HG02938 (cell line): Measurements from ENCODE around the gene CERS6.
"Not testable (repeated sequence)": the region's sequence is repeated elsewhere in the genome, so short reads cannot be mapped to it uniquely, and the experiment has no call there.

Experiments used
- ATAC-seq: cut with Tn5 transposase; IDR thresholded peaks from one replicate; pipeline ENCODE4 v1.9.1; 2021; ENCODE audit warnings: mild to moderate bottlenecking, moderate library complexity; ENCODE audit not compliant: unreplicated experiment

The CERS6 gene

DNA sequence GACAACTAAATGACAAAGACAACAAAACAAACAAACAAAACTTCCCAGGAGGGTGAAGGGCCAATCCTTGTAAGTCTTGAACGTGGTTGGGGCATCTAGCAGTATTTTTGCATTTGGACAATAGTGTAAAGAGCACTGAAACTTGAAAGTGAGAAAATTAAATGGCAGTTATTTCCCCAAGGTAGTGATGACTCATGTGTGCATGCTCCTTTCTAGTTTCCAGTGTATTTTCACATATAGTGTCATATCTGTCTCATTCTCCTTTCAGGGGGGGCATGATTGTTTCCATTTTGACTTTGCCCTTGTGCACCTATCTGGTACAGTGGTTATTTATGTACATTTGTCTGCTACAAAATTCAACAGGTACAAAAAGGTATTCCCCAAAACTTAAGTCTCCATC, 39.5 kb downstream of the CERS6 start:
- ATAC-seq, result peak; percentile 85

DNA sequence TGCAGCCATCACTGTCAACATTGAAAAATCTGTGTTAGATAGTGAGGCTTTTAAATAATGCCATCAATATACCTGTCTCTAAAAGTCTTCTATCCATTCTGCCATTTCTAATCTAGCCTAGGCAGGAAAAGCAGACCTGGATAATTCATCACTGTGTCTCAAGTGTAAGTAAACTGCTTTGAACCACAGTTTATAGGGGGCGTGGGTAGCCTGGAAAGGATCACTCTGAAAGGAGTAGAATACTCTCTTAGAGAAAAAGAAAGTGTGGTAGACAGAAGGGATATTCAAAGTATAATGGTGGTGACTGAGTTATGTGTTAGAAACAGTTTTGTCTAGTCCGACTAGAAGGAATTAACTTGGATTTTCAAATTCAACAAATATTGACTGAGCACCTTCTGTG, 40.8 kb downstream of the CERS6 start:
- ATAC-seq, result no peak

DNA sequence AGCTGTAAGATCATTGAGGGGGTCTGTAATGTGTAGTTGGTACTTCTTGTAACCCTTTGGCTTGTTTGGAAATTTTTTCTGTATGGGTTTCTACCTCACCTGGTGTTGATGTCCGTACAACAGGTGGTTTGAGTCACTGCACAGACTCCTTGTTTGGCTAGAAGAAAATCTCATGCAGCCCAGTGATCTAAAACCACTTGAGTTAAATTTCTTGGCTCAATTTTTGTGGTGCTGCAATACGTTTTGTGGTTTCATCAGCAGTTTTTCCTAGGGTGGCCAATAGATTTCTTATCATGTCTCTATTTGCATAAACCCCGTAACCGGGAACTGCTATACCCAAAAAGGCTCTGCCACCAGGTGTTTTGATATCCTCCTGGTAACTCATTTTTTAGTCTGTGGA, 43.4 kb downstream of the CERS6 start:
- ATAC-seq, result no peak

DNA sequence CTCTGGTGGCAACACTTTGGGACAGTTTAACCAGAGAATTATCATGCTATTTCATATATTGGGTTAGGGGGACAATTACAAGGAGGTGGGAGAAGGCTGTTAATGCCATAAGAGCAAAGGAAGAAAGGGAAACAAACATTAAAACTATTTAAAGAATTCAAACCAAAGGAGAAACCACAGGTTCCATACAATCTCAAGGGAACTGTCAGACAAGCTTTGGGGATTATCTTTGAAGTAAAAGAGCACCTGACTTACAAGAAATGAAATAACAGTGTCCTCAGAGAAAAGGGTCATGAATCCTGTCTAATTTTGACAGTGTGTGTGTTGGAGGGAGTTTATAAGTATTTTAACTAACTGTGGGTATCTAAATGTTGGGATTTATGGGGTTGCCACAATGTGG, 44.4 kb downstream of the CERS6 start:
- no peak for ATAC-seq

DNA sequence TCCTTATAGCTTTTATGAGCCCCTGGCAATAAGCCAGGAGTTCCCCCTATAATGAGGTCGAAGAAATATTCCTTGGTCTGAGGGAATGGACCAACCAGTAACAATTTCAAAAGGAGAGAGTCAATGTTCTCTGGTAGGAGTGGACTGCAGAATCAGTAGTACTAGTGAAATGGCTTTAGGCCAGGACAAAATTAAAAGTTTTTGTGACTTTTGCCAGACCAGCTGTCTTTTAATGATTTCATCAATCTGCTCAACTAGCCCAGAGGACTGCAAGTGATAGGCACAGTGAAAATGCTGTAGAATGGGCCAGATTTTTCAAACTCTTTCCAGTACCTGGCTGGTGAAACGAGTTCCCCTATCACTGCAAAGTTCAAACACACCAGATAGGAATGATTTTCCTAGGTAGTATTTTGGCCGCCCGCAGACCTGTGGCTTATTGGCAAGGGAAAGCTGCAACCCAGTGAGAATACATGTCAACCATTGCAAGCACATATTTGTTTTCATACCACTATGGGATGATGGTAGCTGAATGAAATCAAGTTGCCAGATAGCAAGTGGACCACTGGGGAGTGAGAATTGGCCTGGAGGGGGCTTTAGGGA, 45.5 kb downstream of the CERS6 start:
- ATAC-seq, result no peak

DNA sequence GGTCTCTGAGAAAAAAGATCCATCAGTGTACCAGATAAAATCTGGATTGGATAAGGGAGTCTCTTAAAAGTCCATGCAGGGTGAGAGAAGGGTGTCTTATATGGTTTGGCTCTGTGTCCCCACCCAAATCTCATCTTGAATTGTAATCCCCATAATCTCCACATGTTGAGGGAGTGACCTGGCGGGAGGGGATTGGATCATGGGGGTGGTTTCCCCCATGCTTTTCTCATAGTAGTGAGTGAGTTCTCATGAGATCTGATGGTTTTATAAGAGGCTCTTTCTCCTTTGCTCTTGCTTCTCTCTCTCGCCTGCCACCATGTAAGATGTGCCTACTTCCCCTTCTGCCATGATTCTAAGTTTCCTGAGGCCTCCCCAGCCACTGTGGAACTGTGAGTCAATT, 46.8 kb downstream of the CERS6 start:
- not testable (repeated sequence) for ATAC-seq

DNA sequence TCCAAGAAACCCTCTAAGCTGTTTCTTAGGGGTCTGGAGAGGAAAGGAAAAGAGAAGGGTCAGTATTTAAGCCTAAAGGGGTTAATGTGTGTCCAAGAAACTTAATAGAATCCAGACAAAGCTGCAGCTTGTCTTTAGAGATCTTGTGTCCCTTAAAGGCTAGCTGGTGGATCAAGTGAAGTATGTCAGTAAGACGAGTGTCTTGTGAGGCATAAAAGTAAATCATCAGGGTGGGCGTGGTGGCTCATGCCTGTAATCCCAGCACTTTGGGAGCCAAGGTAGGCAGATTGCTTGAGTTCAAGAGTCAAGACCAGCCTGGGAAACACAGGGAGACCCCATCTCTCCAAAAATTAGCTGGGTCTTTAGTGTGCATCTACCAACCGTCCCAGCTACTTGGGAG, 47.8 kb downstream of the CERS6 start:
- ATAC-seq, result no peak

DNA sequence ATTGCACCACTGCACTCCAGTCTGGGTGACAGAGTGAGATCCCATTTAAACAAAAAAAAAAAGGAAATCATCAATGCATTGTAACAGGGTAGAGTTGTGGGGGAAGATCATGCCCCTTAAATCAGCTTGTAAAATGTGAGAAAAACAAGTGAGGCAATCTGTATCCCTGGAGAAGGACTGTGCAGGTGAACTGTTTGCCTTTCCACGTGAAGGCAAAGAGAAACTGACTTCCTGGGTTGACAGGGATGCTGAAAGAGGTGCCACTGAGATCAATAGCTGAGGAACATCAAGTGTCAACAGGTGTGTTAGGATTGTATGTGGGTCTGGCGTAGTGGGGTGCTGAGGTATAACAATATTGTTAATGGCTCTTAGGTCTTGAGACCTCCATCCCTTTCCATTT, 48.3 kb downstream of the CERS6 start:
- no peak for ATAC-seq

DNA sequence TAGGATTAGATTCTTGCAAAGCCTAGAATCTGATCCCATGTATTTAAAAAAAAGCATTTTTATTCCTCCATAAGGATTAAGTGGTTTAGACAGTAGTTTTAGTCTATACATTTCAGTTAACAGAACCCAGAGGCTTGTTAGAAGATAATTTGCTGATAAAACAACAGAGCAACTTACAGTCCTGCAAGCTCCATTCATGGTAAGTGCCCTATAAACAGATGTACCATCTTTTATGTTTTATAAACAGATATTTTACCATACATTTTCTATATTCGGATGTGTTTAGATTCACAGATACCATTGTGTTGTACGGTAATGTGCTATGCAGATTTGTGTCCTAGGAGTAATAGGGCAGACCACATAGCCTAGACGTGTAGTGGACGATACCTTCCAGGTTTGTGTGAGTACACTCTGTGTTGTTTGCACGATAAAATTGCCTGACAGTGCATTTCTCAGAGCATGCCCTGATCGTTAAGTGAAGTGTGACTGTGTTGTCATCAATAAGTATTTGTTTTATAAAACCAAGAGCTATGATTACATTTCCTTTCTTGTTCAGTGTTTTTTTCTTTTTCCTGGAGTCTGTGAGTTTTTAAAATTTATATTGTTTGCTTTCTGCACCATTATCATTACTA, 54.2 kb downstream of the CERS6 start:
- ATAC-seq, result no peak

DNA sequence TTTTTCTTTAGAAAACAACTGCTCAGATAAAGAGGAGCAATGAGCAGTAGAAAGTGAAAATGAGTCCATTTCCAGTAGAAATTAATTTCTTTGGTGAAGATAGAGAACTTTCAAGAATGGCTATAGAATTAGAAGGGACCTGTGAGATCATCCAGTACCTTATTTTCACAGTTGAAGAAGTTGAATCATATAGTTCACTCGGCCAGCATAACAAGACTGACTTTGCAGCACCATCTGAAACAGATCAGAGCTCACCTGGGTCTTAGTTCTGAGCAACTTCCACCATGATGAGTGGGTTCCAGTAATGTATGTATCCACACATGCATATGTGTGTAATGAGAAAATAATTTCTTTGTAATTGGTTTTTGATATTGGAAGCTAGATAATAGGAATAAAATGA, 58.6 kb downstream of the CERS6 start:
- no peak for ATAC-seq

DNA sequence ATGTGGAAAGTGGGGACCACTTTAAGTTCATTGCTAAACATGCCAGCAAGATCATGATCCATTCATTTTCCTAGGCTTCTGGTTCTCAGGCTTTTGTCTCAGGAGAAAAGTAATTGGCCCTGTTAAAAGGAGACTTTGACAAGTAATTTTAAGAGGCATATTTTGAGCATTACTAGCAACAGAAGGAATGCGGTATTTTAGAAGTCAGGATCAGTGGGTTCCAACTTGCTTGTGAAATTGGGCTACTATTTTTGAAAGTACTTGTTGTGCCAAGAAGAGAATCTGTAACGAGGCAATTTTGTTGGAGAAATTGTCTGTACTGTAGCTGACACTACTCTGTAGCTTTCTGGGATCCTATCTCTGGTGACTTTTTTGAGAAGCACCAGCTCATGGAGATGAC, 59.4 kb downstream of the CERS6 start:
- no peak for ATAC-seq

DNA sequence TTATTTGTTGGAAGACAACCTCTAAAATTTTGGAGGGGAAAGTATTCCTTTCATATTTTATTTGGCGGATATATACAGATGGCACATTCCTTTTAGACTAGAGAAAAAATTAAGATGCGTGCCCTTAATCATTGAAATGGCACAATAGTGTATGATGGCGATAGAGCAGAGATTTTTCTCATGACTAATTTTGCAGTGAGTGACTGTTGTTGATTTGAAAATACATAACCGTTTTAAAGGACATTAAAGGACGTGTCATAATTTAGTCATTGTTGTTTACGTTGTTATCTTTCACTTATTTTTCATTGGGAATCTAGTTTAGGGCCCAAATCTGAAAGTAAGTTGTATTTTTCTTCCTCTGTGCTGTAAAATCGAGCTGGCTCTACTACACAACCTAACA, 61.7 kb downstream of the CERS6 start:
- ATAC-seq, result no peak

DNA sequence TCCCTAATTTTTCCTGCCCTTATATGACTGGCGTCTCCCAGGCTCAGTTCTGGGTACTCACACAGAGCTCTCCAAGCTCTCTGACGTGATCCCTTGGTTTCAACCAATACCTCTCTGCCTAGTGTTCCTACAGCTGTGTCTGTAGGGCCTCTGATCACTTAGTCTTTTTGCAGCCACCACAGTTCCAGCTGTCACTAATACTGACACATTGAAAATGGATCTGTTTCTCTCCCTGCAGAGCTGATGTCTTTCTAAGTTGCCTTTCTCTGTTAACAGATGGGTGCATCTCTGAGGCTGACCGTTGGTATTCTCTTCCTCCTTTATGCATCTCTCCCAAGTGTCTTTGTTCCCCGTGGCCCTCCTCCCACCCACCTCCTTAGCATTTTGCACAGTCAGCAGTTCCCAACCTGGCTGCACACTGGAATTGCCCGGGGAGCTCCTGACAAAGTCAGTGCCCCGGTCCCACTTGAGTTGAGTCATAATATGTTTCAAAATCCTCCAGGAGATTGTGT, 62.5 kb downstream of the CERS6 start:
- ATAC-seq, result peak; percentile 41

DNA sequence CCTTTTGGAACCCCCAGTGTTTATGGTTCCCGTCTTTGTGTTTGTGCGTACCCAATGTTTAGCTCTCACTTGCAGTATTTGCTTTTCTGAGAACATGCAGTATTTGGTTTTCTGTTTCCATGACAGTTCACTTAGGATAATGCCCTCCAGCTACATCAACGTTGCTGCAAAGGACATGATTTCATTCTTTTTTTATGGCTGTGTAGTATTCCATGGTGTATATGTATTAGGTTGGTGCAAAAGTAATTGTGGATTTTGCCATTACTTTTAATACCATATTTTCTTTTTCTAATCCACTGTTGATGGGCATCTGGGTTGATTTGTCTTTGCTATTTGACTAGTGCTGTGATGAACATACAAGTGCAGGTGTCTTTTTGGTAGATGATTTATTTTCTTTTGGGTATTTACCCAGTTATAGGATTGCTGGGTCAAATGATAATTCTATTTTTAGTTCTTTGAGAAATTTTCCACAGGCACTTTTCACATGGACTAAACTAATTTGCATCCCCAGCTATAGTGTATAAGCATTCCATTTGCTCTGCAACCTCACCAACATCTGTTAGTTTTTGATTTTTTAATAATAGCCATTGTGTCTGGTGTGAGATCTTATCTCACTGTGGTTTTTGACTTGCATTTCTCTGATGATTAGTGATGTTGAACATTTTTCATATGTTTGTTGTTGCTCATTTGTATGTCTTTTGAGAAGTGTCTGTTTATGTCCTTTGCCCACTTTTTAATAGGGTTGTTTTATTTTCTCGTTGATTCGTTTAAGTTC, 63.6 kb downstream of the CERS6 start:
- peak; percentile 38 for ATAC-seq

DNA sequence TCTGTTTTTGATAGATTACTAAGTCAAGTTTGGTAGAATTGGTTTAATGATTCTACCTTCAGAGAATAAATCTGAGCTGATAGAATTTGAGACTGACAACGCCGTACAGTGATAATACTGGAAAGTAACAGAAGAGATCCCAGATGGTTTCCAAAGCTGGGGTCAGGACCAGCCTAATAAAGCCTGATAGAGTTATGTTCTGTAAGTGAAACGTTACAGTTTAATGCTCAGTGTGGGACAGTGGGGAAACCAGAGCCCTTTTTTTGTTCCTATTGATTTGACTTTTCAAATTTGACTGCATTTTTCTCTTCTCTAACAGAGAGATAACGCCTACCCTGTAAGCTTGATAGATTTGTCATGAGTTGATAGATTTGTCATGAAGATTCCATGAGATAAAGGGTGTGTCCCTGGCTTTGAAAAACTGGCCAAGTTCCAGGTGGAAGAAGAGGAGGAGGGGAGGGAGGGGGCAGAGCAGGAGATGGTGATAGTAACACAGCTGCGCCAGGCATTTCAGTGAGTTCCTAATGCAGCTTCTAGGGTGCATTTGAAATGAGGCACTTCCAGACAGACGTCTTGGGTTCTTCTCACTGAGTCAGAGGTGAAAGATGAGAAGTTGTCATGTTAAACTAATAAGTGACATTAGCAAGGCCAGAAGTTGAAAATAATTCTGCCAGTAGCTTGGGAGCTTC, 65.1 kb downstream of the CERS6 start:
- no peak for ATAC-seq

DNA sequence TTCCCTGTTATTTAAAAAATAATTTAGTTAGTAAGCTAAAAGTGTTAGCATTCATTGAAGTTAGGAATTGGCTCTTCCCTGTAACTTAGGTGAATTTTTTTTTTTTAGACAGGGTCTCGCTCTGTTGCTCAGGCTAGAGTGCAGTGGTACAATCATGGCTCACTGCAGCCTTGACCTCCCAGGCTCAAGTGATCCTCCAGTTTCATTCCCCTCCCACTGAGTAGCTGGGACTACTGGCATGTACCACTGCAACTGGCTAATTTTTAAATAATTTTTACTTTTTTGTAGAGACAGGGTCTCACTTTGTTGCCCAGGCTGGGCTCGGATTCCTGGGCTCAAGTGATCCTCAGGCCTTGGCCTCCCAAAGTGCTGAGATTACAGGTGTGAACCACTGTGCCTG, 66.4 kb downstream of the CERS6 start:
- no peak for ATAC-seq

DNA sequence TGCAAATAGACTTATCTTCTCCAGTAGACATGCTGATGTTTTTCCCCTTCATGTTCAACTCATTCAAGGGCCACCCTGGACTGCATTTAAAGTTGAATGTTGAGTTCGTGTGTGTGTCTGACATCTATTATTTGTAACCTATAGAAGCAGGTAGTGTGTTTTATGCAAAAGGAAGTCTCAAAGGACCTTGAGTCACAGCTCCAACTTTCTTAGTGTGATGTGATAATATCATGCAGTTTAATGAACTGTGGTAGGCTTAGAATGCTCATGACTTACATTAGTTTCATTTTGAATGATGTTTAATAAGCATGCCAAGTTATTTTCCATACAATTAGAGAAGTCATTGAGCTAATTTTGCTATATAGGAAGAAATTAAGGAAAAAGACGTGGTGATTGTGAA, 67.9 kb downstream of the CERS6 start:
- no peak for ATAC-seq

DNA sequence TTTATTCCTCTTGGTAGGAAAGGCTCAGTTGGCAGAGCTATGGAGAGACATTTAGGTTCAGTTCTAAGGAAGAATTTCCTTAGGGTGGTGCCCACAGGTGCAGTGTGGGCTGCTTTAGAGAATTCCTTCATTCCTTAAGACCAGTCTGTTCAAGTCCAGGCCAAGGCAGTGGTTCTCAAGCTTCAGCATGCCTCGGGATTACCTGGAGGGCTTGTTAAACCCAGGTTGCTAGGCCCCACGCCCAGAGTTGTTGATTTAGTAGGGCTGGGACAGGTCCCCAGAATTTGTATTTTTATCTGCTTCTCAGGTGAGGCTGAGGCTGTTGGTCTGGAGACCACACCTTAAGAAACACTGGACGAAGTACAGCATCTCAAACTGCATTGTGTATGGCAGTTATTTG, 68.9 kb downstream of the CERS6 start:
- no peak for ATAC-seq

DNA sequence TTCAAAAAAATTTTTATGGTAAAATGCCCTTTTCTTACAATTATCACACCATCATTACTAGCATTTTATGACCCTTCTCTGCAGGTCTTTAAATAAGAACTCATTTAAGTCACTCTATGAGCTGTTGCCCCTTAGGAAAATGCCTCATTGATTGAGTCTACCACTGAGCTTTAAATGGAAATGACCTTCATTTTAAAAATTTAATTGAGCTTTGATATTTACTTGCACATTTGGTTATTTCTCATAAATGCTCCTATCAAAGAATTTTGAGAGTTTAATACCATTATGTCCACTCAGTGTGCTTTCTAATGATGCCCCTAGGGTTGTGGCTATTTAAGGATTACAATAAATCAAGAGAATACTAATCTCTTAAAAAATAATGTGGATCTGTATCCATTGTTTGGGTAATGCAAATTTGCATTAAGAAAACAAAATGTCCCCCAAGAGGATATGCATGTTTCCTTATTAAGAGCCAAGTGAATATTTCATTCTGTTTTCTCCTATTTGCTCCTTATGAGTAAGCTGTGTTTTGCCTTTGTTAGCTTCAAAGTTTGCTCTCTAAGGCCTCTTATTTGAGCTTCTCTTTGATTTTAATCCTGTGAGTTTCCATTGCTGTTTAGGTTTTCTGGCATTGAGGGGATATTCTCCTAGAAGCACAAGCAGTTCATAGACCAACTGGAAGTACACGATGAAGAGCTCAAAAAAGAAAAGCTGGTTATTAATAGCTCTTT, 69.8 kb downstream of the CERS6 start:
- no peak for ATAC-seq

DNA sequence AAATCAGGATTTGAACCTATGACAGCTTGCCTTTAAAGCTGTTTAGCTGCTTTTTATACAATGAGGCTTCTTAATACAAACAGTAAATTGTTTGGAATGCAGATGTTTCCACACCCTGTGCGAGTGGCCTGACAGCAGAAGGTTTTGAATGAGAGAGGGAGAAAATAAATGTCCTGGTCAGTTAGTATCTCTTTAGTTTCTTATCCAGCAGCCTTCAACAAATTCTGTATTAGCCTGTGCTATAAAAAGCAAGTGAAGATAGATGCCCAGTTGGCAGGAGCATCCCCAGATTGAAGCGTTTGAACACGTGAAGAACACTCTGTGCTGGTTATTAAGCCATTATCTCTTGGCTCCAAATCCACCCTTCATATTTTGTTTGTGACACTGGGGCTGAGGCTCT, 70.6 kb downstream of the CERS6 start:
- no peak for ATAC-seq

DNA sequence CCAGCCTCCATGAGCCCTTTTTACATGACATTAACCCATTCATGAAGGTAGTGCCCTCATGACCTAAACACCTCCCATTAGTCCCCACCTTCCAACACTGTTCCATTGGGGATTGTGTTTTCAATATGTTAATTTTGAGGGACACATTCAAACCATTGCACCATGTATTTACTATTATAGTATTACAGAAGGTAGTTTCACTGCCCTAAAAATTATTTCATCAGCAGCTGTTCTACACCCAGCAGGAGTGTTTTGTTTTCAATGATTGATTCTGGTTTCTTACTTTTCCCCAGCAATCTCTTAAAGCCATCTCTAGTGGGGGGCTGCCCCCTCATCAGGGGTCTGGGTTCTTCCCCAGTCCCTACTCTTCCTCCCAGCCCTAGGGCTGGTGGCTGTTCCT, 71.9 kb downstream of the CERS6 start:
- ATAC-seq, result no peak
